ENCODE measurements around the gene HNF4A.

- TF ChIP-seq ZNF274 (IDR thresholded peaks at IDR 0.05; ENCODE audit: low read depth, low read length) (no peak), YY1 (IDR thresholded peaks at IDR 0.05; ENCODE audit: insufficient read depth, insufficient read length) (no peak), SUZ12 (IDR thresholded peaks at IDR 0.05; ENCODE audit: extremely low read depth, insufficient read depth, insufficient read length) (no peak)
Measured at GRCh38 chr20:44463466-44463865, 108.0 kb downstream of the HNF4A start.

All from NT2/D1 (cell line).